H9 (cell line): ENCODE results near the gene RAB7B. TPM values are rescaled to one million over a fixed set of nuclear protein-coding genes. Genes with fewer than 3 reads are reported as not detected.

Source experiments
- DNase-seq: peaks from one replicate; pipeline ENCODE4 v3.0.0-alpha.2; 2017
- H2AFZ ChIP-seq: one replicate; pipeline ENCODE4 v1.6.1; 2013; ENCODE audit warnings: mild to moderate bottlenecking, low read length, control low read depth, moderate library complexity
- H2AK5ac ChIP-seq: 2 replicates; pipeline ENCODE4 v1.6.1; 2013; ENCODE audit warnings: low read length, control low read depth, mixed read lengths; ENCODE audit not compliant: insufficient read length
- H2BK120ac ChIP-seq: one replicate; pipeline ENCODE4 v1.6.1; 2013; ENCODE audit warnings: low read depth, mild to moderate bottlenecking, low read length, control low read depth, inconsistent platforms; ENCODE audit not compliant: poor library complexity, severe bottlenecking
- H2BK12ac ChIP-seq: 2 replicates; pipeline ENCODE4 v1.6.1; 2013; ENCODE audit warnings: low read length, control low read depth, mixed read lengths, low read depth; ENCODE audit not compliant: insufficient read length
- H2BK15ac ChIP-seq: 2 replicates; pipeline ENCODE4 v1.6.1; 2013; ENCODE audit warnings: low read depth, low read length, control low read depth
- H2BK20ac ChIP-seq: one replicate; pipeline ENCODE4 v1.6.1; 2013; ENCODE audit warnings: low read depth, mild to moderate bottlenecking, low read length, control low read depth, inconsistent platforms; ENCODE audit not compliant: poor library complexity, severe bottlenecking
- H2BK5ac ChIP-seq: 2 replicates; pipeline ENCODE4 v1.6.1; 2013; ENCODE audit warnings: low read length, control low read depth, mixed read lengths; ENCODE audit not compliant: insufficient read length
- H3K14ac ChIP-seq: 2 replicates; pipeline ENCODE4 v1.6.1; 2013; ENCODE audit warnings: low read length, control low read depth; ENCODE audit not compliant: insufficient read depth
- H3K18ac ChIP-seq: 2 replicates; pipeline ENCODE4 v1.6.1; 2013; ENCODE audit warnings: low read depth, mild to moderate bottlenecking, mixed read lengths, low read length, control low read depth; ENCODE audit not compliant: insufficient read length
- H3K23ac ChIP-seq: 2 replicates; pipeline ENCODE4 v1.6.1; 2013; ENCODE audit warnings: low read length, control low read depth, mixed read lengths, low read depth; ENCODE audit not compliant: insufficient read length
- H3K23me2 ChIP-seq: 2 replicates; pipeline ENCODE4 v1.6.1; 2013; ENCODE audit warnings: low read depth, mild to moderate bottlenecking, mixed read lengths, low read length, control low read depth; ENCODE audit not compliant: insufficient read length, poor library complexity, severe bottlenecking
- H3K27ac ChIP-seq: 2 replicates; pipeline ENCODE4 v1.5.1; 2013; ENCODE audit warnings: low read length, control low read depth, mixed read lengths, low read depth; ENCODE audit not compliant: insufficient read length
- H3K27me3 ChIP-seq: 2 replicates; pipeline ENCODE4 v1.6.1; 2013; ENCODE audit warnings: low read length, control low read depth, inconsistent platforms; ENCODE audit not compliant: insufficient read depth
- H3K4ac ChIP-seq: 2 replicates; pipeline ENCODE4 v1.6.1; 2013; ENCODE audit warnings: low read depth, mild to moderate bottlenecking, control low read depth, inconsistent platforms, low read length, moderate library complexity
- H3K4me1 ChIP-seq: 2 replicates; pipeline ENCODE4 v1.6.1; 2013; ENCODE audit warnings: low read length, control low read depth, inconsistent platforms; ENCODE audit not compliant: insufficient read depth
- H3K4me2 ChIP-seq: 2 replicates; pipeline ENCODE4 v1.6.1; 2013; ENCODE audit warnings: low read length, control low read depth, mixed read lengths; ENCODE audit not compliant: insufficient read length, insufficient read depth
- H3K56ac ChIP-seq: 2 replicates; pipeline ENCODE4 v1.6.1; 2013; ENCODE audit warnings: low read depth, mild to moderate bottlenecking, mixed read lengths, low read length, control low read depth; ENCODE audit not compliant: insufficient read length
- H3K79me1 ChIP-seq: 2 replicates; pipeline ENCODE4 v1.6.1; 2013; ENCODE audit warnings: low read depth, mild to moderate bottlenecking, moderate library complexity, low read length, control low read depth, inconsistent platforms; ENCODE audit not compliant: insufficient read depth, poor library complexity, severe bottlenecking
- H3K79me2 ChIP-seq: 2 replicates; pipeline ENCODE4 v1.6.1; 2013; ENCODE audit warnings: low read length, control low read depth, inconsistent platforms; ENCODE audit not compliant: insufficient read depth
- H3K9ac ChIP-seq: 2 replicates; pipeline ENCODE4 v1.6.1; 2013; ENCODE audit warnings: low read length, control low read depth, mixed read lengths; ENCODE audit not compliant: insufficient read length; ENCODE audit errors: extremely low read depth
- H3K9me3 ChIP-seq: one replicate; pipeline ENCODE4 v1.6.1; 2013; ENCODE audit warnings: low read depth, low read length, inconsistent platforms; ENCODE audit not compliant: control insufficient read depth
- H3T11ph ChIP-seq: one replicate; pipeline ENCODE4 v1.6.1; 2013; ENCODE audit warnings: mild to moderate bottlenecking, low read length, control low read depth, inconsistent platforms
- H4K20me1 ChIP-seq: one replicate; pipeline ENCODE4 v1.6.1; 2013; ENCODE audit not compliant: control insufficient read depth, insufficient read length, insufficient read depth
- H4K5ac ChIP-seq: 2 replicates; pipeline ENCODE4 v1.6.1; 2013; ENCODE audit warnings: low read depth, mild to moderate bottlenecking, mixed read lengths, low read length, control low read depth; ENCODE audit not compliant: insufficient read length
- H4K8ac ChIP-seq: replicated peaks from 2 replicates; pipeline ENCODE4 v1.6.1; 2013; ENCODE audit warnings: low read length, control low read depth, mixed read lengths, low read depth; ENCODE audit not compliant: insufficient read length
- H4K91ac ChIP-seq: 2 replicates; pipeline ENCODE4 v1.6.1; 2013; ENCODE audit warnings: low read depth, mild to moderate bottlenecking, moderate library complexity, mixed read lengths, low read length, control low read depth; ENCODE audit not compliant: insufficient read length
- H3K27ac Mint-ChIP-seq, 3 experiments: 2 replicates in 2 of 3; 3 replicates in 1 of 3; pipeline ENCODE4 v1.8.0; 2020 to 2021; ENCODE audit warnings: mixed read lengths in 3 of 3, mild to moderate bottlenecking in 1 of 3, moderate library complexity in 1 of 3
- H3K27me3 Mint-ChIP-seq: 2 replicates; pipeline ENCODE4 v1.8.0; 2021; ENCODE audit warnings: low read depth, mild to moderate bottlenecking, moderate library complexity, mixed read lengths
- H3K36me3 Mint-ChIP-seq, 3 experiments: 2 replicates in 2 of 3; 3 replicates in 1 of 3; pipeline ENCODE4 v1.8.0; 2020 to 2021; ENCODE audit warnings: low read depth in 3 of 3, mixed read lengths in 3 of 3; ENCODE audit not compliant: insufficient read depth in 1 of 3
- H3K4me1 Mint-ChIP-seq, 2 experiments: 2 replicates each; pipeline ENCODE4 v1.8.0; 2020; ENCODE audit warnings: mixed read lengths in 2 of 2
- H3K4me3 Mint-ChIP-seq, 2 experiments: 2 replicates in 1 of 2; 3 replicates in 1 of 2; pipeline ENCODE4 v1.8.0; 2020 to 2021; ENCODE audit warnings: mild to moderate bottlenecking in 2 of 2, mixed read lengths in 2 of 2, moderate library complexity in 1 of 2
- H3K9me3 Mint-ChIP-seq, 2 experiments: 2 replicates in 1 of 2; 3 replicates in 1 of 2; pipeline ENCODE4 v1.8.0; 2020; ENCODE audit warnings: mild to moderate bottlenecking in 2 of 2, mixed read lengths in 2 of 2, moderate library complexity in 1 of 2
- WGBS: extraction: QIAGEN DNeasy Blood & Tissue Kit; methylation state at CpG from one replicate; pipeline ENCODE4 v1.1.7; 2013; ENCODE audit warnings: missing lambda C conversion rate, low lambda C conversion rate, mixed read lengths; ENCODE audit not compliant: insufficient read length; ENCODE audit errors: extremely low coverage; 5-methylcytosine and 5-hydroxymethylcytosine counted together
- total RNA-seq: library from RNA; stranded (reverse); gene quantifications from 2 replicates; pipeline ENCODE4 v1.2.1, GENCODE V29; 2021
- TF ChIP-seq, protein P1 (sequence below): fragments of 200-600 bp; sonication (generic); conservative IDR thresholded peaks from 3 replicates; pipeline ENCODE4 v1.8.0; 2021; ENCODE audit warnings: antibody characterized with exemption, mild to moderate bottlenecking

Gene RAB7B
- total RNA-seq, 1 experiment from 2014 or later = 0.68 TPM

DNA sequence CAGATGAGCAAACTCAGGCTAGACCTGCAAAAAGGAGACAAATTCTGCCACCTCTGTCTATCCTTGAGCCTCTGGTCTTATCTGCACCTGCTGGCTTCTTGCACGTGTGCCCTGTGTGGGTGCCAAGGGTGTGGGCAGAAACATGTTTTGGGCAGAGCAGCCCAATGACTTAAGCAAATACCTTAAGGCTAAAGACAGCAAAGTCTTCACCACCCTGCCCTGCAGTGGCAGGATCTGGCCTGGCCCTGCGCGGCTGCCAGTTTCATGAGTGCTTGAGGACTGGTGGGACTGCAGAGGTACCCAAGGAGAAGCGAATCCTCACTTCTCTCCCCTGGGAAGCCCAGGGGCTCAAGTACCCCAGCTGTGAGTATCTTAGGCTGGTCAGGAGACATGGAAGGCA is 56.2 kb downstream of the RAB7B start:
- H3K9me3 ChIP-seq = no peaks in the 10 kb centered on the region
- no peak overlapping the region for H3T11ph ChIP-seq
- H2AFZ ChIP-seq = no peak overlapping the region
- no peak overlapping the region for H4K8ac ChIP-seq
- no peak overlapping the region for H2BK5ac ChIP-seq
- no peaks in the 10 kb centered on the region for H3K23me2 ChIP-seq
- H3K27me3 ChIP-seq = no peaks in the 10 kb centered on the region
- H2BK120ac ChIP-seq = no peak overlapping the region
- no peaks in the 10 kb centered on the region for H3K4me1 ChIP-seq
- WGBS = no CpG with 5 or more reads among the region's 4 CpGs
- no peak overlapping the region for H3K4me2 ChIP-seq
- H2BK12ac ChIP-seq = no peak overlapping the region
- no peaks in the 10 kb centered on the region for H4K20me1 ChIP-seq
- H3K27ac ChIP-seq = no peak overlapping the region
- no peaks in the 10 kb centered on the region for H3K79me2 ChIP-seq
- no peak for DNase-seq
- peaks cover 15 to 22% of the 10 kb centered on the region in 2 experiments for H3K4me1 Mint-ChIP-seq
- no peak overlapping the region for H3K14ac ChIP-seq
- peaks cover 30% of the 10 kb centered on the region for H3K27me3 Mint-ChIP-seq
- H4K91ac ChIP-seq = no peak overlapping the region
- H3K4ac ChIP-seq = no peak overlapping the region
- no peak overlapping the region for H3K4me3 Mint-ChIP-seq
- H2BK15ac ChIP-seq = no peak overlapping the region
- no peak overlapping the region for H3K18ac ChIP-seq
- H3K36me3 Mint-ChIP-seq = no peaks in the 10 kb centered on the region
- TF ChIP-seq, protein P1, sequence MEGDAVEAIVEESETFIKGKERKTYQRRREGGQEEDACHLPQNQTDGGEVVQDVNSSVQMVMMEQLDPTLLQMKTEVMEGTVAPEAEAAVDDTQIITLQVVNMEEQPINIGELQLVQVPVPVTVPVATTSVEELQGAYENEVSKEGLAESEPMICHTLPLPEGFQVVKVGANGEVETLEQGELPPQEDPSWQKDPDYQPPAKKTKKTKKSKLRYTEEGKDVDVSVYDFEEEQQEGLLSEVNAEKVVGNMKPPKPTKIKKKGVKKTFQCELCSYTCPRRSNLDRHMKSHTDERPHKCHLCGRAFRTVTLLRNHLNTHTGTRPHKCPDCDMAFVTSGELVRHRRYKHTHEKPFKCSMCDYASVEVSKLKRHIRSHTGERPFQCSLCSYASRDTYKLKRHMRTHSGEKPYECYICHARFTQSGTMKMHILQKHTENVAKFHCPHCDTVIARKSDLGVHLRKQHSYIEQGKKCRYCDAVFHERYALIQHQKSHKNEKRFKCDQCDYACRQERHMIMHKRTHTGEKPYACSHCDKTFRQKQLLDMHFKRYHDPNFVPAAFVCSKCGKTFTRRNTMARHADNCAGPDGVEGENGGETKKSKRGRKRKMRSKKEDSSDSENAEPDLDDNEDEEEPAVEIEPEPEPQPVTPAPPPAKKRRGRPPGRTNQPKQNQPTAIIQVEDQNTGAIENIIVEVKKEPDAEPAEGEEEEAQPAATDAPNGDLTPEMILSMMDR = no peak
- no peak overlapping the region for H2AK5ac ChIP-seq
- no peak overlapping the region for H3K9ac ChIP-seq
- no peak overlapping the region for H3K56ac ChIP-seq
- H3K27ac Mint-ChIP-seq = no peak overlapping the region
- H2BK20ac ChIP-seq = no peak overlapping the region
- no peak overlapping the region for H3K23ac ChIP-seq
- H3K79me1 ChIP-seq = no peaks in the 10 kb centered on the region
- no peaks in the 10 kb centered on the region; a peak in 1 of 5 replicates for H3K9me3 Mint-ChIP-seq
- H4K5ac ChIP-seq = no peak overlapping the region
